ENCODE measurements around the gene TACC3. TPM values are rescaled to one million over a fixed set of nuclear protein-coding genes. Genes with fewer than 3 reads are reported as not detected.

Gene TACC3
- total and polyA plus RNA-seq, 9 donors, result 2.1 to 10.4 (median 6.0) TPM

DNA sequence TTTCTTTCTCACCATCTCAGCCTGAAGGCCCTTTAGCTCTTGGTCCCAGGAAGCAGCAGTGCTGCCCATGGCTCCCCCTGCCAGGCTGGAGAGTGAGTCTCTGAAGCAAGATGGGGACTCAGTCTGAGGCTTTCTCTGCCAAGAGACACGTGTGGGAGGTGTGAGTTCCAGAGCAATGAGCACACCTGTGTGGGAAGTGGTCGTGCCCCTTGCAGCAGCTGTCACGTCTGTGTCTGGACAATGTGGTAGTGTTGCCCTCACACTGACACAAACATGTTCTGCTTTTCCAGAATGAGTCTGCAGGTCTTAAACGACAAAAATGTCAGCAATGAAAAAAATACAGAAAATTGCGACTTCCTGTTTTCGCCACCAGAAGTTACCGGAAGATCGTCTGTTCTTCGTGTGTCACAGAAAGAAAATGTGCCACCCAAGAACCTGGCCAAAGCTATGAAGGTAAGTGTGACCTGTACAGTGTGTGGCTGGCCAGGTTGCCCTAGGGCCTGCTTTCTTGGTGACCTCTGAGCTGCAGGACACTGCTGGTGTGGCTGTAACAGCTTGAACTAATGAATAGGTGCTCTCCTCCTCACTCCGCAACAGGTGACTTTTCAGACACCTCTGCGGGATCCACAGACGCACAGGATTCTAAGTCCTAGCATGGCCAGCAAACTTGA is 1.9 kb downstream of the TACC3 start:
- intact Hi-C loops (cut with DNase I), result loop anchor here in 1 of 4 donors (5.0 kb wide), 1 partner anchor 376 kb away; the partner anchor contains the start of gene UVSSA

DNA sequence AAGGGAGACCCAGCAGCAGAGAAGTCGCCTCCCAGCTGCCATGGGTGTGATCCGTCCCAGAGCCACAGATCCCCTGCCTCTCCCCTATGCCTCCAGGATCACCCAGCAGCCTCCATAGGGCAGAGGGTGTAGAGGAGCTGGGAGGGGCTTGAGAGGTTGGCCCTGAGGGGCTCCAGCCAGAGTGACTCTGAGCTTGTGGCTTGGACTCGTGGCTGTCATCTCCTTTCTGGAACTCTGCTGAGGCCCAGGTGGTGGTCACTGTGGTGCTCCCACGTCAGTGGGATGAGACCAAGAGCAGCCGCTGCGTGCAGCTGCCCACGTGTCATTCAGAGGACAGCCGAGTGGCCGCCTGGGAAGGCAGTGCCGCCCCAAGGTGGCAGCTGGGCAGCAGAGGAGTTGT is 4.2 kb downstream of the TACC3 start:
- Histone ChIP-seq H3K4me3 (no peak overlapping the region), H3K27ac (no peak overlapping the region), H3K9me3 (no peaks in the 10 kb centered on the region), H3K27me3 (no peaks in the 10 kb centered on the region), H3K4me1 (ENCODE audit: insufficient read depth) (peaks cover 2% of the 10 kb centered on the region), H3K36me3 (no peaks in the 10 kb centered on the region)
- DNase-seq, result peak in 1 of 5 donors; percentile 13
- WGBS, 3 donors, result 85 to 92% (median 91%) methylated on average over 10 of the region's 10 CpGs
- intact Hi-C loops (cut with DNase I), result loop anchor here (2.0 to 5.0 kb wide), 3 partner anchors 31 to 368 kb away; no protein-coding TSS in a partner anchor
- TF ChIP-seq, protein P1, sequence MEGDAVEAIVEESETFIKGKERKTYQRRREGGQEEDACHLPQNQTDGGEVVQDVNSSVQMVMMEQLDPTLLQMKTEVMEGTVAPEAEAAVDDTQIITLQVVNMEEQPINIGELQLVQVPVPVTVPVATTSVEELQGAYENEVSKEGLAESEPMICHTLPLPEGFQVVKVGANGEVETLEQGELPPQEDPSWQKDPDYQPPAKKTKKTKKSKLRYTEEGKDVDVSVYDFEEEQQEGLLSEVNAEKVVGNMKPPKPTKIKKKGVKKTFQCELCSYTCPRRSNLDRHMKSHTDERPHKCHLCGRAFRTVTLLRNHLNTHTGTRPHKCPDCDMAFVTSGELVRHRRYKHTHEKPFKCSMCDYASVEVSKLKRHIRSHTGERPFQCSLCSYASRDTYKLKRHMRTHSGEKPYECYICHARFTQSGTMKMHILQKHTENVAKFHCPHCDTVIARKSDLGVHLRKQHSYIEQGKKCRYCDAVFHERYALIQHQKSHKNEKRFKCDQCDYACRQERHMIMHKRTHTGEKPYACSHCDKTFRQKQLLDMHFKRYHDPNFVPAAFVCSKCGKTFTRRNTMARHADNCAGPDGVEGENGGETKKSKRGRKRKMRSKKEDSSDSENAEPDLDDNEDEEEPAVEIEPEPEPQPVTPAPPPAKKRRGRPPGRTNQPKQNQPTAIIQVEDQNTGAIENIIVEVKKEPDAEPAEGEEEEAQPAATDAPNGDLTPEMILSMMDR (IDR thresholded peaks at IDR 0.05), result no peak
- TF ChIP-seq POLR2A (IDR thresholded peaks at IDR 0.05) (no peak), EP300 (IDR thresholded peaks at IDR 0.05) (no peak)

More for the DNA sequence above, 1.9 kb downstream of the TACC3 start:
- H3K36me3 ChIP-seq, result no peaks in the 10 kb centered on the region
- no peaks in the 10 kb centered on the region for H3K27me3 ChIP-seq
- no peak overlapping the region for H3K27ac ChIP-seq
- TF ChIP-seq POLR2A (IDR thresholded peaks at IDR 0.05) (no peak), EP300 (IDR thresholded peaks at IDR 0.05) (no peak)
- TF ChIP-seq, protein P1 (IDR thresholded peaks at IDR 0.05), result no peak
- H3K4me1 ChIP-seq (ENCODE audit: insufficient read depth), result peaks cover 8% of the 10 kb centered on the region
- DNase-seq, result peak in 4 of 5 donors; percentile 12 to 23 (median 16)
- H3K9me3 ChIP-seq, result no peaks in the 10 kb centered on the region
- WGBS, 3 donors, result 74 to 80% (median 77%) methylated on average over 12 of the region's 12 CpGs
- H3K4me3 ChIP-seq, result no peak overlapping the region

DNA sequence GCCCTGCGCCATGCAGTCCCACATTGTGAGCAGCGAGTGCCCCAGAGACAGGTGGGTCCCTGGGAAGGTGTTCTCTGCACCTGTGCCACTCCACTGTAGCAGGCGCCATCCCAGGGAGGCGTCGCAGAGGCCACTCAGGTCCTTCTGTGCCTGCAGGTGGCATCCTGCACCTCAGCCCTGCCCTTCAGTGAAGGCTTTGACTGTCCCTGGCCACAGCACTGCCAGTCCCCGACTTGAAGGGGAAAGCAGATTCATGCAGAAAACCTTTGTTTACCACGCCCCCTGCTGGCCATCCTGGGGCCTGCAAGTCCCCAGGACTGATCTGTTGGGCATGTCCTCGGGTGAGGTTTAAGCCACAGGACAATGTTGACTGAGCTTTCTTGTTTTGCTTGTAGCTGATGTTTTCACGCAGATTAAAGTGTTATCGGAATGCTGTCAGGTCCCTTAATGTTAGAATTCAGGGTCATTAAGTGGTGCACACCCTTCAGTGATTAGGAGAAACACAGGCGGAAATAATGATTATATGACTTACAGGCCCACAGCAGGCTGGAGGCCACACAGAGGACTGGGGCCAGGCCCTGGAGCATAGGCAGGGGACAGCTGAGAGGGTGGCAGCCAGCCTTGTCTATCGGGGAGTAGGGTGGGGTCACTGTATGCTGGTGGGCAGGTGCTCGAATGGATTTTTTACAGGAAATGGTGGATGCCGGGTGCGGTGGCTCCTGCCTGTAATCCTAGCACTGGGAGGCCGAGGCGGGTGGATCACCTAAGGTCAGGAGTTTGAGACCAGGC is 5.0 kb downstream of the TACC3 start:
- TF ChIP-seq EP300 (IDR thresholded peaks at IDR 0.05) (no peak), POLR2A (IDR thresholded peaks at IDR 0.05) (no peak)
- TF ChIP-seq, protein P1 (IDR thresholded peaks at IDR 0.05), result peak; percentile 77 to 80 (median 78)
- Histone ChIP-seq H3K4me1 (ENCODE audit: insufficient read depth) (peaks cover 2% of the 10 kb centered on the region), H3K27ac (no peak overlapping the region), H3K9me3 (no peaks in the 10 kb centered on the region), H3K36me3 (no peaks in the 10 kb centered on the region), H3K27me3 (no peaks in the 10 kb centered on the region), H3K4me3 (no peak overlapping the region)
- WGBS, 3 donors, result 61 to 65% (median 62%) methylated on average over 17 of the region's 17 CpGs
- intact Hi-C loops (cut with DNase I), result loop anchor here in 3 of 4 donors (5.0 kb wide), 2 partner anchors 34 to 369 kb away; no protein-coding TSS in a partner anchor
- peak; percentile 64 to 88 (median 84) for DNase-seq

DNA sequence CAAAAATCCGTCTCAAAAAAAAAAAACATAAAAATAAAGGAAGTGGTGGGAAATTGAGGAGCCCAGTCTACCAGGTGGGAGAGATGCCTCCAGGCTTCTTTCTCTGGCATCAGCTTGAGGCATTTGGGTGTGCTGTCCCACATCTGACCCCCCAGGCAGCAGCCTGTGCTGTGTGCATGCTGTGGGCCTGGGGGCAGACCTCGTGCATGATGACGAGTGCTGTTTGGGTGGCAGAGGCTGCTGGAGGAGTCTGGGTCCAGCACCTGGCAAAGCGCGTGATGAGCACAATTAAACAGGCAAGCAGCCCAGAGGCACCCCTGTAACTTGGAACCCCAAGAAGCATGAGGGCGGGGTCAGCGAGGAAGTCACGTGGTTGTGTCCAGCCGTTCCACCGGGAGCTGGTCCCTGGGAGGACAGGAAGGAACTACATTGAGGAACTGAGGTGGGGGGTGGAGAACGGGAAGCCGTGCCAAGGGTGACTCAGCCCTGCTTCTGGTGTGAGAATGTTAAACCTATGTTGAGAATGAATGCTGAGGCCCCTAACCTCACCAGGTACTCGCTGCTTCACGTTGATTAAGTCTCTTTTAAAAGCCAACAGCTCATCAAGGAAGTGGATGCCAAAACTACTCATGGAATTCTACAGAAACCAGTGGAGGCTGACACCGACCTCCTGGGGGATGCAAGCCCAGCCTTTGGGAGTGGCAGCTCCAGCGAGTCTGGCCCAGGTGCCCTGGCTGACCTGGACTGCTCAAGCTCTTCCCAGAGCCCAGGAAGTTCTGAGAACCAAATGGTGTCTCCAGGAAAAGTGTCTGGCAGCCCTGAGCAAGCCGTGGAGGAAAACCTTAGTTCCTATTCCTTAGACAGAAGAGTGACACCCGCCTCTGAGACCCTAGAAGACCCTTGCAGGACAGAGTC is 6.1 kb downstream of the TACC3 start:
- Histone ChIP-seq H3K4me1 (ENCODE audit: insufficient read depth) (no peaks in the 10 kb centered on the region), H3K36me3 (no peaks in the 10 kb centered on the region), H3K9me3 (no peaks in the 10 kb centered on the region), H3K27me3 (no peaks in the 10 kb centered on the region), H3K4me3 (no peak overlapping the region), H3K27ac (no peak overlapping the region)
- DNase-seq, result peak in 1 of 5 donors; percentile 30
- no peak for TF ChIP-seq EP300 (IDR thresholded peaks at IDR 0.05)
- no peak for TF ChIP-seq POLR2A (IDR thresholded peaks at IDR 0.05)
- TF ChIP-seq, protein P1 (IDR thresholded peaks at IDR 0.05), result no peak
- intact Hi-C loops (cut with DNase I), result loop anchor here in 3 of 4 donors (5.0 kb wide), 2 partner anchors 35 to 370 kb away; no protein-coding TSS in a partner anchor
- WGBS, 3 donors, result 68 to 74% (median 72%) methylated on average over 18 of the region's 18 CpGs
